ENCODE measurements around the gene RPL35A.

DNA sequence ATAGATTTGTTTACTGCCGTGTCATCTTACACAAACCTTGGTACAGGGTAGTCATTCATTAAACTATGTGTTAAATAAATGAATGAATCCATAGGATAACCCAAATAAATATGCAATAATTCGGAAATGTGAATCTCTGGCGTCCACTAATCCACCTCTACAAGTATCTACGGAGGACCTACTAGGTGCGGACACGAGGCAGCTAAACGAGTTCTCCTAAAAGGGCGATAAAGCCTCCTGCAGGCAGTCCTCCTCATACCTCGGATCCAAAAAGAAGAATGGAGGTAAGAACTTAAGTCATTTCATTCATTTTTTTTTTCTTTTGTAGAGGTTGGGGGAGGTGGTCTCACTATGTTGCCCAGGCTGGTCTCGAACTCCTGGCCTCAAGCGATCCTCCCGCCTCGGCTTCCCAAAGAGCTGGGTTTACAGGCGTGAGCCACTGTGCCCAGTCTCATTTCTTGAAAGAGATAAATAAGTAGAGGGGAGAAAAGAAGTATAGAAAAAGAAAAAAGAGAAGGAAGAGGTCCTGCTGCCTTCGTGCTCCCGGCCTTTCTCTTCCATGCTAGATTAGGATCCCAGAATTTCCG is 706 bp upstream of the RPL35A start:
- TF ChIP-seq, protein P1, sequence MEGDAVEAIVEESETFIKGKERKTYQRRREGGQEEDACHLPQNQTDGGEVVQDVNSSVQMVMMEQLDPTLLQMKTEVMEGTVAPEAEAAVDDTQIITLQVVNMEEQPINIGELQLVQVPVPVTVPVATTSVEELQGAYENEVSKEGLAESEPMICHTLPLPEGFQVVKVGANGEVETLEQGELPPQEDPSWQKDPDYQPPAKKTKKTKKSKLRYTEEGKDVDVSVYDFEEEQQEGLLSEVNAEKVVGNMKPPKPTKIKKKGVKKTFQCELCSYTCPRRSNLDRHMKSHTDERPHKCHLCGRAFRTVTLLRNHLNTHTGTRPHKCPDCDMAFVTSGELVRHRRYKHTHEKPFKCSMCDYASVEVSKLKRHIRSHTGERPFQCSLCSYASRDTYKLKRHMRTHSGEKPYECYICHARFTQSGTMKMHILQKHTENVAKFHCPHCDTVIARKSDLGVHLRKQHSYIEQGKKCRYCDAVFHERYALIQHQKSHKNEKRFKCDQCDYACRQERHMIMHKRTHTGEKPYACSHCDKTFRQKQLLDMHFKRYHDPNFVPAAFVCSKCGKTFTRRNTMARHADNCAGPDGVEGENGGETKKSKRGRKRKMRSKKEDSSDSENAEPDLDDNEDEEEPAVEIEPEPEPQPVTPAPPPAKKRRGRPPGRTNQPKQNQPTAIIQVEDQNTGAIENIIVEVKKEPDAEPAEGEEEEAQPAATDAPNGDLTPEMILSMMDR (IDR thresholded peaks at IDR 0.05), result no peak
- no peak for TF ChIP-seq POLR2A (IDR thresholded peaks at IDR 0.05)

All from heart left ventricle (tissue), 13 donors.